IMR-90 (cell line): Measurements from ENCODE around the gene EPHA10.

Experiments
- BHLHE40 ChIP-seq: fragments of 150-350 bp; IDR thresholded peaks from 2 replicates; pipeline ENCODE4 v1.6.1; 2016; ENCODE audit warnings: mild to moderate bottlenecking, low read depth, low read length
- CEBPB ChIP-seq: IDR thresholded peaks from 2 replicates; pipeline ENCODE4 v1.6.1; 2012; ENCODE audit warnings: low read depth, low read length, improper control_type of control experiment
- FOS ChIP-seq: fragments of 150-350 bp; IDR thresholded peaks from 2 replicates; pipeline ENCODE4 v1.6.1; 2016; ENCODE audit warnings: low read depth, low read length
- MAFK ChIP-seq: IDR thresholded peaks from 2 replicates; pipeline ENCODE4 v1.6.1; 2012; ENCODE audit warnings: low read depth, low read length, improper control_type of control experiment
- NFE2L2 ChIP-seq: fragments of 150-350 bp; IDR thresholded peaks from 2 replicates; pipeline ENCODE4 v1.6.1; 2016; ENCODE audit warnings: low read depth, mild to moderate bottlenecking, low read length
- POLR2A ChIP-seq: IDR thresholded peaks from 2 replicates; pipeline ENCODE4 v1.6.1; 2012; ENCODE audit warnings: mild to moderate bottlenecking, low read depth, low read length
- RAD21 ChIP-seq: IDR thresholded peaks from 2 replicates; pipeline ENCODE4 v1.6.1; 2012; ENCODE audit warnings: low read length, improper control_type of control experiment
- RCOR1 ChIP-seq: IDR thresholded peaks from 2 replicates; pipeline ENCODE4 v1.6.1; 2012; ENCODE audit warnings: mild to moderate bottlenecking, low read length, improper control_type of control experiment; ENCODE audit not compliant: insufficient replicate concordance
- RFX5 ChIP-seq: IDR thresholded peaks from 2 replicates; pipeline ENCODE4 v1.8.0; 2012; ENCODE audit warnings: low read depth, mild to moderate bottlenecking, low read length, moderate library complexity
- SMC3 ChIP-seq: fragments of 150-350 bp; IDR thresholded peaks from 2 replicates; pipeline ENCODE4 v1.6.1; 2016; ENCODE audit warnings: low read depth, mild to moderate bottlenecking, antibody characterized with exemption, low read length, moderate library complexity
- TF ChIP-seq, protein P1 (sequence below): conservative IDR thresholded peaks from 2 replicates; pipeline ENCODE4 v1.5.1; 2012; ENCODE audit warnings: mild to moderate bottlenecking, low read depth, low read length, improper control_type of control experiment
- TF ChIP-seq, protein P2 (sequence below): fragments of 150-350 bp; IDR thresholded peaks from 2 replicates; pipeline ENCODE4 v1.6.1; 2017; ENCODE audit warnings: mild to moderate bottlenecking, antibody characterized with exemption, low read length, low read depth

DNA sequence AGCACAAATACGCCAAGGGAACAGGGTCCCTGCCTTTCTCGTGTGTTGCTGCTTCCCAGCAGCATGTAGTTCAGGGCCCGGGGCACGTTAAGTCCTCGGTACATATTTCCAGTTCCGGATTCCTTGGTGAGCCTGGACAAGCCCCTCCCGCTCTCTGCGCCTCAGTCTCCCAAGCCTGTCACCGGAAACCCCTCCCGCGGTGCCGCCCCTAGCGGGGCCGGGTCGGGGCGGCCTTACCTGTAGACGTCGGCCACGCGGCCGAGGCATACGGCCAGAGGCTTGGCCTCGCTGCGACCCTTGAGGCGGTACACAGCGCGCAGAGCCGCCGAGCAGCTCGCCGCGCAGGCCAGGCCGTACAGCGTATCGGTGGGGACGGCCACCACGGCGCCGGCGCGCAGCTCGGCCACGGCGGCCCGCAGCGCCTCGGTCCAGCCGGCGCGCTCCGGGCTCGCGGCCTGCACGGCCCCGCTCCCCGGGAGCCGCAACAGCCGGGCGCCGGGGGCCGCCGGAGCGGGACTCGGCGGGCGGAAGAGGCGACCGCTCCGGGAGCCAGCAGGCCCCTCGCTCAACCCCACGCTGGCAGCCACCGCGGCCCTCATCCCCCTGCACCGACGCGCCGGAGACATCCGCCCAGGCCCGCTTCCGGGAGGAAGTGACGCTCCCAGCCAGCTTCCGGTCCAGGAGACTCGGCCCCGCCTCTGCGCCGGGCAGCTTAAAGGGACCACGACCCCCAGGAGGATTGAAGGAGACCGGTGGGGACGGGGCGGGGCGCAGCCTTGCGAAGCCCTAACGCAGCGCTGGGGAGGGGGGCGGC lies 42.8 kb upstream of the EPHA10 start, which contains the start of the genes C1orf122 and YRDC:
- TF ChIP-seq, protein P1, sequence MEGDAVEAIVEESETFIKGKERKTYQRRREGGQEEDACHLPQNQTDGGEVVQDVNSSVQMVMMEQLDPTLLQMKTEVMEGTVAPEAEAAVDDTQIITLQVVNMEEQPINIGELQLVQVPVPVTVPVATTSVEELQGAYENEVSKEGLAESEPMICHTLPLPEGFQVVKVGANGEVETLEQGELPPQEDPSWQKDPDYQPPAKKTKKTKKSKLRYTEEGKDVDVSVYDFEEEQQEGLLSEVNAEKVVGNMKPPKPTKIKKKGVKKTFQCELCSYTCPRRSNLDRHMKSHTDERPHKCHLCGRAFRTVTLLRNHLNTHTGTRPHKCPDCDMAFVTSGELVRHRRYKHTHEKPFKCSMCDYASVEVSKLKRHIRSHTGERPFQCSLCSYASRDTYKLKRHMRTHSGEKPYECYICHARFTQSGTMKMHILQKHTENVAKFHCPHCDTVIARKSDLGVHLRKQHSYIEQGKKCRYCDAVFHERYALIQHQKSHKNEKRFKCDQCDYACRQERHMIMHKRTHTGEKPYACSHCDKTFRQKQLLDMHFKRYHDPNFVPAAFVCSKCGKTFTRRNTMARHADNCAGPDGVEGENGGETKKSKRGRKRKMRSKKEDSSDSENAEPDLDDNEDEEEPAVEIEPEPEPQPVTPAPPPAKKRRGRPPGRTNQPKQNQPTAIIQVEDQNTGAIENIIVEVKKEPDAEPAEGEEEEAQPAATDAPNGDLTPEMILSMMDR = no peak
- peak; percentile 92 for TF ChIP-seq POLR2A
- TF ChIP-seq FOS = no peak
- TF ChIP-seq RAD21 = no peak
- no peak for TF ChIP-seq RCOR1
- TF ChIP-seq BHLHE40 = no peak
- no peak for TF ChIP-seq MAFK
- TF ChIP-seq SMC3 = no peak
- TF ChIP-seq RFX5 = no peak
- TF ChIP-seq, protein P2, sequence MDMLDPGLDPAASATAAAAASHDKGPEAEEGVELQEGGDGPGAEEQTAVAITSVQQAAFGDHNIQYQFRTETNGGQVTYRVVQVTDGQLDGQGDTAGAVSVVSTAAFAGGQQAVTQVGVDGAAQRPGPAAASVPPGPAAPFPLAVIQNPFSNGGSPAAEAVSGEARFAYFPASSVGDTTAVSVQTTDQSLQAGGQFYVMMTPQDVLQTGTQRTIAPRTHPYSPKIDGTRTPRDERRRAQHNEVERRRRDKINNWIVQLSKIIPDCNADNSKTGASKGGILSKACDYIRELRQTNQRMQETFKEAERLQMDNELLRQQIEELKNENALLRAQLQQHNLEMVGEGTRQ = no peak
- TF ChIP-seq NFE2L2 = no peak
- no peak for TF ChIP-seq CEBPB
